ENCODE measurements around the gene ZNF33A.

DNA sequence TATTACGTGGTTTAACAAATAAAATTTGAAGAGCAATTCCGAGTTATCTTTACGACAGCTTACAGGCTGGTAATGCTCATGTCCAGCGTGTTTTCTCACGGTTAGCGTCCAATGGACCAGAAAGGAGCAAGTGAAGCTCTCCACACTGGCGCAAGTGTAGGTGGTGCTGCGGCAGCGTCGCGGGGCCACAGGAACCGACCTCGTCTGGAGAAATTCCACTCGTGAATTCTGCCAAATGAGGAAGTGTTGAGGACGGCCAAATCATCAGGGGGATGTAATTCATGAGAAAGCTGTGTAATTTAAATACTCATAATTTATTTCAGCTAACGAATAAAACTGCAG, 83.3 kb downstream of the ZNF33A start:
- TF ChIP-seq, protein P1, sequence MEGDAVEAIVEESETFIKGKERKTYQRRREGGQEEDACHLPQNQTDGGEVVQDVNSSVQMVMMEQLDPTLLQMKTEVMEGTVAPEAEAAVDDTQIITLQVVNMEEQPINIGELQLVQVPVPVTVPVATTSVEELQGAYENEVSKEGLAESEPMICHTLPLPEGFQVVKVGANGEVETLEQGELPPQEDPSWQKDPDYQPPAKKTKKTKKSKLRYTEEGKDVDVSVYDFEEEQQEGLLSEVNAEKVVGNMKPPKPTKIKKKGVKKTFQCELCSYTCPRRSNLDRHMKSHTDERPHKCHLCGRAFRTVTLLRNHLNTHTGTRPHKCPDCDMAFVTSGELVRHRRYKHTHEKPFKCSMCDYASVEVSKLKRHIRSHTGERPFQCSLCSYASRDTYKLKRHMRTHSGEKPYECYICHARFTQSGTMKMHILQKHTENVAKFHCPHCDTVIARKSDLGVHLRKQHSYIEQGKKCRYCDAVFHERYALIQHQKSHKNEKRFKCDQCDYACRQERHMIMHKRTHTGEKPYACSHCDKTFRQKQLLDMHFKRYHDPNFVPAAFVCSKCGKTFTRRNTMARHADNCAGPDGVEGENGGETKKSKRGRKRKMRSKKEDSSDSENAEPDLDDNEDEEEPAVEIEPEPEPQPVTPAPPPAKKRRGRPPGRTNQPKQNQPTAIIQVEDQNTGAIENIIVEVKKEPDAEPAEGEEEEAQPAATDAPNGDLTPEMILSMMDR (conservative IDR thresholded peaks at IDR 0.05; ENCODE audit: low read length) = no peak
- no peak for TF ChIP-seq EZH2phosphoT487 (IDR thresholded peaks at IDR 0.05; ENCODE audit: borderline replicate concordance)

Measured in Loucy (cell line).